Erythroblast (primary cell): ENCODE results near the gene NTRK2.

ENCODE experiments used
- GATA1 ChIP-seq: IDR thresholded peaks from 2 replicates; pipeline ENCODE4 v1.6.1; 2011; ENCODE audit warnings: low read depth, mild to moderate bottlenecking, control low read depth, low read length, moderate library complexity
- POLR2A ChIP-seq: IDR thresholded peaks from 2 replicates; pipeline ENCODE4 v1.6.1; 2011; ENCODE audit warnings: mild to moderate bottlenecking, low read length

GRCh38 chr9:84708400-84708799, 38.9 kb downstream of the NTRK2 start:
- TF ChIP-seq POLR2A (no peak), GATA1 (no peak)
